ENCODE data around the gene SFXN3. TPM values are rescaled to one million over a fixed set of nuclear protein-coding genes. Genes with fewer than 3 reads are reported as not detected.
A peak's percentile ranks its signal among the peaks of the same experiment; 100 is the strongest.

Gene SFXN3
- total RNA-seq, 6 experiments from 2014 or later = 44.1 to 57.4 (median 50.5) TPM

GRCh38 chr10:101027106-101027720 is 3.8 kb upstream of the SFXN3 start:
- no peak for DNase-seq

GRCh38 chr10:101028446-101029337 is 2.3 kb upstream of the SFXN3 start:
- no peak overlapping the region for H3K4me3 Mint-ChIP-seq
- no peaks in the 10 kb centered on the region for H3K9me3 Mint-ChIP-seq
- no peak for TF ChIP-seq CTCF (IDR thresholded peaks at IDR 0.05)
- peaks cover 10% of the 10 kb centered on the region for H3K27me3 Mint-ChIP-seq (ENCODE audit: insufficient read depth)
- H3K27ac Mint-ChIP-seq = no peak overlapping the region
- 0 out of 2 replicates have a peak, but pooled peaks cover 4% of the 10 kb centered on the region for H3K36me3 Mint-ChIP-seq (ENCODE audit: low read depth)
- no peak for DNase-seq
- H3K4me1 Mint-ChIP-seq (ENCODE audit: low read depth) = peaks cover 30% of the 10 kb centered on the region

More at GRCh38 chr10:101027106-101027720, 3.8 kb upstream of the SFXN3 start:
- TF ChIP-seq CTCF (IDR thresholded peaks at IDR 0.05) = no peak
- H3K27me3 Mint-ChIP-seq (ENCODE audit: insufficient read depth) = peaks cover 14% of the 10 kb centered on the region
- no peak overlapping the region for H3K27ac Mint-ChIP-seq
- H3K4me1 Mint-ChIP-seq (ENCODE audit: low read depth) = peaks cover 23% of the 10 kb centered on the region
- H3K9me3 Mint-ChIP-seq = no peaks in the 10 kb centered on the region
- H3K36me3 Mint-ChIP-seq (ENCODE audit: low read depth) = no peaks in the 10 kb centered on the region
- no peak overlapping the region for H3K4me3 Mint-ChIP-seq

GRCh38 chr10:101029520-101030295 is 1.3 kb upstream of the SFXN3 start:
- peak; percentile 55 for TF ChIP-seq CTCF (IDR thresholded peaks at IDR 0.05)
- Mint-ChIP-seq H3K4me1 (ENCODE audit: low read depth) (peaks cover 34% of the 10 kb centered on the region), H3K36me3 (ENCODE audit: low read depth) (0 out of 2 replicates have a peak, but pooled peaks cover 5% of the 10 kb centered on the region), H3K4me3 (no peak overlapping the region), H3K27ac (no peak overlapping the region), H3K27me3 (ENCODE audit: insufficient read depth) (peaks cover 10% of the 10 kb centered on the region), H3K9me3 (no peaks in the 10 kb centered on the region)
- no peak for DNase-seq

- Mint-ChIP-seq H3K4me3 (peak overlapping the region; percentile 97), H3K36me3 (ENCODE audit: low read depth) (peaks cover 7% of the 10 kb centered on the region; the same call in 1 of the 2 replicates), H3K27ac (peak overlapping the region; percentile 99; the same call in 1 of the 2 replicates), H3K27me3 (ENCODE audit: insufficient read depth) (peaks cover 10% of the 10 kb centered on the region), H3K4me1 (ENCODE audit: low read depth) (peaks cover 34% of the 10 kb centered on the region), H3K9me3 (no peaks in the 10 kb centered on the region)
- no peak for TF ChIP-seq CTCF (IDR thresholded peaks at IDR 0.05)
- DNase-seq = no peak
Observed at GRCh38 chr10:101030496-101031127, 422 bp upstream of the SFXN3 start.

Data from HFFc6 (cell line).